Uterus (tissue), 2 donors: ENCODE data around the gene KCNH5.

Experiments
- CTCF ChIP-seq, 4 experiments: fragments of 200-600 bp in 2 of 4; fragments of 450-650 bp in 2 of 4; sonication (generic) in 2 of 4; IDR thresholded peaks; one replicate each; pipeline ENCODE4 v1.5.1; 2016 to 2019; ENCODE audit warnings: antibody characterized with exemption in 4 of 4, mild to moderate bottlenecking in 2 of 4, moderate library complexity in 1 of 4
- POLR2A ChIP-seq, 2 donors: fragments of 450-650 bp; IDR thresholded peaks; one replicate each; pipeline ENCODE4 v1.6.1; 2016; ENCODE audit warnings: antibody characterized with exemption in 2 of 2, mild to moderate bottlenecking in 1 of 2, moderate library complexity in 1 of 2

DNA sequence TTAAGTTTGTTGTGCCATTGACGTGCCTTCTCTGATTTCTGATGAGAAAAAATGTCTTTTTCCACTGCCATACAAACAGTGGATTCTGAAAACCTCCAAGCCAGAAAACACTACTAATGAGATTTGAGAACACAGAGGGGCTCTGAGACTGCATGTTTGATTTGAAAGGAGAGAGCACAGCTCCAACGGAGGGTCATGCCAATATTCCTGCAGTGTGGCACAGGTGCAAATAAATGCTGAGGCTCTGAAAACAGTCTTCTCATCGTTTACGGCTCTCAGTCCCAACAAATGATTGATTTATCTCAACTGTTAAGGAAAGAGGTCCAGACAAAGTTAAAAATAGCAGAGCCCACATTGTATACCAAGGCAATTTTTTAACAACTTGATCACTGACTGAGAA, 128.7 kb downstream of the KCNH5 start:
- TF ChIP-seq CTCF (IDR thresholded peaks at IDR 0.05) (no peak), POLR2A (IDR thresholded peaks at IDR 0.05) (no peak)
